ENCODE data around the gene MAP2K7.

- TF ChIP-seq CTCF (IDR thresholded peaks at IDR 0.05) (no peak), POLR2A (IDR thresholded peaks at IDR 0.05) (no peak)
Measured at GRCh38 chr19:7941895-7942596, 38.4 kb downstream of the MAP2K7 start.
